T-cell (primary cell): ENCODE data around the gene KCNJ3. TPM values are rescaled to one million over a fixed set of nuclear protein-coding genes. Genes with fewer than 3 reads are reported as not detected.

Source experiments
- ATAC-seq, 4 experiments: fragments of 200-7000 bp in 3 of 4; fragments of 150-1000 bp in 1 of 4; cut with Tn5 transposase; replicated peaks in 1 of 4; 1 replicate in 3 of 4; 2 replicates in 1 of 4; pipeline ENCODE4 v1.10.0; 2021; ENCODE audit warnings: moderate library complexity in 3 of 4, mild to moderate bottlenecking in 2 of 4, moderate number of reproducible peaks in 1 of 4
- CTCF ChIA-PET, 2 donors: fragments of 300-600 bp; sonication (Branson Sonifier 250); formaldehyde crosslinking; loops; one replicate each; lab custom pipeline; 2022; ENCODE audit warnings: antibody characterized with exemption in 2 of 2; lab: Charles Lee
- POLR2A ChIA-PET, 2 donors: fragments of 300-600 bp; sonication (Branson Sonifier 250); formaldehyde crosslinking; loops; one replicate each; lab custom pipeline; 2022; ENCODE audit warnings: antibody characterized with exemption in 2 of 2; lab: Charles Lee
- DNase-seq, 35 experiments: peaks; one replicate each; pipeline versions ENCODE4 v3.0.0 to v3.0.0-alpha.2; 2013 to 2023
- H3K27ac ChIP-seq: one replicate; pipeline ENCODE4 v1.5.1; 2013; ENCODE audit warnings: low read length
- H3K27me3 ChIP-seq, 2 experiments: replicated peaks in 1 of 2; 1 replicate in 1 of 2; 2 replicates in 1 of 2; pipeline versions ENCODE4 v1.6.1 to v1.7.0; 2013; ENCODE audit warnings: low read length in 1 of 2, mixed read lengths in 1 of 2; ENCODE audit not compliant: control insufficient read depth in 2 of 2, insufficient read depth in 2 of 2; ENCODE audit errors: extremely low read depth in 1 of 2
- H3K36me3 ChIP-seq, 2 donors: 1 replicate in 1 of 2; 2 replicates in 1 of 2; pipeline versions ENCODE4 v1.6.1 to v1.7.0; 2013; ENCODE audit warnings: low read length in 1 of 2; ENCODE audit not compliant: control insufficient read depth in 2 of 2, insufficient read depth in 1 of 2; ENCODE audit errors: extremely low read depth in 1 of 2
- H3K4me1 ChIP-seq, 2 experiments: 1 replicate in 1 of 2; 2 replicates in 1 of 2; pipeline versions ENCODE4 v1.6.1 to v1.7.0; 2013; ENCODE audit warnings: low read length in 2 of 2, mixed read lengths in 1 of 2; ENCODE audit not compliant: insufficient read depth in 2 of 2, control insufficient read depth in 1 of 2; ENCODE audit errors: extremely low read depth in 1 of 2
- H3K4me3 ChIP-seq, 2 donors: 1 replicate in 1 of 2; 2 replicates in 1 of 2; pipeline versions ENCODE4 v1.5.1 to v1.7.0; 2013; ENCODE audit warnings: mild to moderate bottlenecking in 2 of 2, low read length in 1 of 2, moderate library complexity in 1 of 2; ENCODE audit not compliant: control insufficient read depth in 1 of 2; ENCODE audit errors: extremely low read depth in 1 of 2
- H3K9me3 ChIP-seq: 2 replicates; pipeline ENCODE4 v1.7.0; 2013
- H3K27ac Mint-ChIP-seq, 2 donors: one replicate each; pipeline ENCODE4 v1.8.0; 2020 to 2021; ENCODE audit warnings: mild to moderate bottlenecking in 2 of 2, mixed read lengths in 2 of 2
- H3K27me3 Mint-ChIP-seq, 2 donors: one replicate each; pipeline ENCODE4 v1.8.0; 2021 to 2022; ENCODE audit warnings: mixed read lengths in 2 of 2
- H3K36me3 Mint-ChIP-seq: one replicate; pipeline ENCODE4 v1.8.0; 2021; ENCODE audit warnings: mixed read lengths
- H3K4me1 Mint-ChIP-seq, 3 donors: one replicate each; pipeline ENCODE4 v1.8.0; 2020 to 2022; ENCODE audit warnings: mixed read lengths in 3 of 3, mild to moderate bottlenecking in 1 of 3
- H3K4me3 Mint-ChIP-seq, 3 donors: one replicate each; pipeline ENCODE4 v1.8.0; 2020 to 2022; ENCODE audit warnings: mild to moderate bottlenecking in 3 of 3, mixed read lengths in 3 of 3, moderate library complexity in 3 of 3
- H3K9me3 Mint-ChIP-seq, 3 donors: one replicate each; pipeline ENCODE4 v1.8.0; 2020 to 2022; ENCODE audit warnings: mixed read lengths in 3 of 3
- WGBS: methylation state at CpG from one replicate; pipeline ENCODE4 v1.1.5; 2013; ENCODE audit warnings: missing lambda C conversion rate; ENCODE audit not compliant: insufficient coverage; 5-methylcytosine and 5-hydroxymethylcytosine counted together
- total RNA-seq, 35 experiments: library from RNA in 6 of 35; stranded (reverse) in 6 of 35; fragments of 120-200 nt in 1 of 35; gene quantifications; one replicate each; pipeline versions ENCODE4 v1.2.1 to v1.2.4 and lab custom pipeline; 2013 to 2026

Gene KCNJ3
- total RNA-seq, 5 donors from 2014 or later (not counting 1 experiment from before 2014, with no cell fraction given) = not detected

DNA sequence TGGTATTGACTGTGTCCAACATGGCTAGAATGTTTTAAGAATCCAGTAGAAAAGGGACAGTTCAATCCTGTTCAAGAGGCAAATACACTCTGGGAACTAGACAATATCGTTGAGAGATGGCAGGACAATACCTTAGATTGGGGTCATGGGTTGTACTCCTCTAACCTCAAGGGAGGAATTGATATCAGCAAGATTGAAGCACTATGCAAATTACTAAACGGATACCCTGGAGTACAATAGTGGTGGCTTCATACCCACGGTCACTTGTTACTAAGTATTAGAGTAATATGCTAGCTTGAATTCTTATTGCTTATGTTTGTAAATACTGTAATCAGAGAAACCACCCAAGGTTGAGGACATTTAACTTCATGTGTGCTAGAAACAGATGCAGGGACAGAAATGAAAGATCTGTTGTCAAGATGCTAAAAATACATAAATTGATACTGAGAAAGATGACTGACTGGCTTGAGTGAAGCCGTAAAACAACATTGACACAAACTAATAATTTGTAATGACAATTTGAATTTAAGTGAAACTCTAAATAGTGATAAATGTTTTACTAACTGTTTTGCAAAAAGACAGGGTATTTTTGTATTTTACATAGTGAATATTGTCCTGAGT lies 73.3 kb downstream of the KCNJ3 start:
- no CpG with 5 or more reads among the region's 4 CpGs for WGBS
- Mint-ChIP-seq H3K27ac (no peak overlapping the region), H3K36me3 (no peaks in the 10 kb centered on the region), H3K4me1 (no peaks in the 10 kb centered on the region), H3K27me3 (no peaks in the 10 kb centered on the region), H3K4me3 (no peak overlapping the region), H3K9me3 (peaks cover 6 to 9% (median 8%) of the 10 kb centered on the region in 3 donors)
- no peaks in the 10 kb centered on the region for H3K9me3 ChIP-seq
- no peak for ATAC-seq
- no peaks in the 10 kb centered on the region for H3K36me3 ChIP-seq
- no peaks in the 10 kb centered on the region for H3K27me3 ChIP-seq
- ChIA-PET POLR2A (no interaction called here), CTCF (interaction anchor here in 1 of 2 donors (0.7 kb wide), 1 partner anchor 585 kb away, joined by 3 read pairs; no protein-coding TSS in a partner anchor)
- H3K27ac ChIP-seq = no peak overlapping the region
- no peak for DNase-seq
- H3K4me3 ChIP-seq = no peak overlapping the region
- no peaks in the 10 kb centered on the region for H3K4me1 ChIP-seq

DNA sequence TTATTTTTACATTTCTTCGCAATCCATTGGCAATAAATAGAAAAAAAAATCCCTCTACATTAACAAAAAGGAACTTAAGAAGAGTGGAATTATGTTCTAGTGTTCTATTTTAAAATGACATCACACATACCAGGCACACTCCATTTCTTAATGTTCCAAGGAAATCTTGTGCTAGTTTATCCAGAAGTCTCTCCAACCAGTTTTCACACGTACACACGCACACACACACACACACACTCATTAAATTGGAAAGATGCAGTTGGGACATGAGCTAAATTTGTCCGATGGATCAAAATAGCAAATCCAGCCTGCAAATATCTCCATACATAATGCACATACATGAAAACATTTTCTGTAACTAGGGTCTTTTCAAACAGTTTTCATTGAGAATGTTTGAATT lies 78.3 kb downstream of the KCNJ3 start:
- H3K4me3 Mint-ChIP-seq = no peak overlapping the region
- H3K4me1 Mint-ChIP-seq = no peaks in the 10 kb centered on the region
- H3K27me3 ChIP-seq = no peaks in the 10 kb centered on the region
- CTCF ChIA-PET = interaction anchor here in 1 of 2 donors (0.6 kb wide), 1 partner anchor 1007 kb away, joined by 3 read pairs; no protein-coding TSS in a partner anchor
- ATAC-seq (no peak), DNase-seq (no peak)
- H3K36me3 ChIP-seq = no peaks in the 10 kb centered on the region
- peaks cover 0 to 11% (median 4%) of the 10 kb centered on the region in 3 donors for H3K9me3 Mint-ChIP-seq
- H3K4me1 ChIP-seq = no peaks in the 10 kb centered on the region
- H3K27ac ChIP-seq = no peak overlapping the region
- no CpG with 5 or more reads among the region's 4 CpGs for WGBS
- POLR2A ChIA-PET = no interaction called here
- no peaks in the 10 kb centered on the region for H3K36me3 Mint-ChIP-seq
- H3K27ac Mint-ChIP-seq = no peak overlapping the region
- H3K9me3 ChIP-seq = no peaks in the 10 kb centered on the region
- H3K4me3 ChIP-seq = no peak overlapping the region
- H3K27me3 Mint-ChIP-seq = no peaks in the 10 kb centered on the region

DNA sequence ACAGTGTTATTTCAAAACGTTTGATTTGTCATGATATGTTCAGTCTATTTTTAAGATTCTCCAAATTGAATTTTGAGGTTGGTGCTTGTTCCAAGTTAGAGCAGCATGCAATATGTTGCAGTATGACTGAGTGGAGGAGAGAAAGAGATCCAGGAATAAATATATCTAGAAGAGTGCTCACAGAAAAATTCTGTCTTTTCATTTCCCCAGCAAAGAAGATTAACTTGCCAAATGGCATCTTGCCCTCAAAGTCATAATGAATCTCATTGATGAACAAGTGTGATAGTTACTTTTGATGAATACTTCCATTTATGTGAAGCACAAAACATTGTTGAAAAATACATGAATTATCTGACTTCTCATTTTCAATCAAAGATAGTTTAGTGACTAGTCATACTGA lies 95.9 kb downstream of the KCNJ3 start:
- Histone ChIP-seq H3K36me3 (no peaks in the 10 kb centered on the region), H3K27me3 (no peaks in the 10 kb centered on the region), H3K4me3 (no peak overlapping the region), H3K4me1 (no peaks in the 10 kb centered on the region), H3K27ac (no peak overlapping the region), H3K9me3 (no peaks in the 10 kb centered on the region)
- Mint-ChIP-seq H3K4me1 (no peaks in the 10 kb centered on the region), H3K4me3 (no peak overlapping the region), H3K27me3 (no peaks in the 10 kb centered on the region), H3K36me3 (no peaks in the 10 kb centered on the region), H3K9me3 (peaks cover 0 to 4% (median 0%) of the 10 kb centered on the region in 3 donors), H3K27ac (no peak overlapping the region)
- WGBS = no CpG with 5 or more reads among the region's 1 CpG
- CTCF ChIA-PET = no interaction called here
- POLR2A ChIA-PET = no interaction called here
- no peak for DNase-seq
- no peak for ATAC-seq

DNA sequence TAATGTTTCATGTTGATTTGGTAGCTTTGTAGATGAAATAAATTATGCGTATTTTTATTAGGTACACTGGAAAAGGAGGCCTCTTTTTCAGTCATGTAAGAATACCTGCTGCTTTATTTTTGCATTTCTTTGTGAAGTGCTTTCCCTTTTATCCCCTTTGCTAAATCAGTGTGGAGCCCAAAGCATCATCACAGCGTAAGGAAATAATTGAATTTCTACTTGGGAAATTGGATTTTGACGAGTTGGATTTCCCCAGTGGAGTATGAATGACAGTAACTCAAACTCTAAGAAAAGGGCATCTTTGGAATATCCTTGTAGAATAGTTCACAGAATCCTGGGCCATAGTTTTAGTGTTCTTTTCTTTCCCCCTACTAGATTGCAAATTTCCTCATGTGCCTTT lies 97.2 kb downstream of the KCNJ3 start:
- Mint-ChIP-seq H3K27me3 (no peaks in the 10 kb centered on the region), H3K9me3 (peaks cover 0 to 4% (median 3%) of the 10 kb centered on the region in 3 donors), H3K27ac (no peak overlapping the region), H3K36me3 (no peaks in the 10 kb centered on the region), H3K4me3 (no peak overlapping the region), H3K4me1 (no peaks in the 10 kb centered on the region)
- ChIA-PET CTCF (no interaction called here), POLR2A (no interaction called here)
- 40% methylated on average over 1 of the region's 3 CpGs for WGBS
- Histone ChIP-seq H3K4me1 (no peaks in the 10 kb centered on the region), H3K36me3 (no peaks in the 10 kb centered on the region), H3K9me3 (no peaks in the 10 kb centered on the region), H3K4me3 (no peak overlapping the region), H3K27me3 (no peaks in the 10 kb centered on the region), H3K27ac (no peak overlapping the region)
- DNase-seq (no peak), ATAC-seq (no peak)

DNA sequence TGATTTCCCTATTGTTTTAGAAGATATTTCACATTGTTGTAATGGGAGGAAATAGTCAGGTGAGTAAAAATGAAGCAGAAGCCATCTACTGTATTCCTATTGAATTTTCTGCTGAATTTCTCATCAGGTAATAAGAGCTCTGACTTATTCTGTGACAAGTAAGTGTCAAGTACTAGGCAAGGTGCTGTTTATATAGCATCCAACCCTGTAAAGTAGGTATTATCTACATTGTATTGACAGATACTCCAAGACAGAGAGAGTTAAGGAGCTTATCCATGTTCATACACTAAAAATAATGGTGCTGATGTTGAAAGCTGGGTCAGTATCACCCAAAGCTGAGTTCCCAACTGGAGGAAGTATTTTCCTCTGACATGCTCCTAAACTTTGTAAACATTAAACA lies 106.0 kb downstream of the KCNJ3 start:
- no peak overlapping the region for H3K27ac ChIP-seq
- H3K9me3 ChIP-seq = no peaks in the 10 kb centered on the region
- no peaks in the 10 kb centered on the region for H3K36me3 ChIP-seq
- Mint-ChIP-seq H3K4me3 (no peak overlapping the region), H3K36me3 (no peaks in the 10 kb centered on the region), H3K4me1 (no peaks in the 10 kb centered on the region), H3K9me3 (peaks cover 0 to 4% (median 3%) of the 10 kb centered on the region in 3 donors), H3K27me3 (no peaks in the 10 kb centered on the region), H3K27ac (no peak overlapping the region)
- CTCF ChIA-PET = no interaction called here
- no peak overlapping the region for H3K4me3 ChIP-seq
- H3K4me1 ChIP-seq = no peaks in the 10 kb centered on the region
- DNase-seq (no peak), ATAC-seq (no peak)
- H3K27me3 ChIP-seq = no peaks in the 10 kb centered on the region
- POLR2A ChIA-PET = no interaction called here

DNA sequence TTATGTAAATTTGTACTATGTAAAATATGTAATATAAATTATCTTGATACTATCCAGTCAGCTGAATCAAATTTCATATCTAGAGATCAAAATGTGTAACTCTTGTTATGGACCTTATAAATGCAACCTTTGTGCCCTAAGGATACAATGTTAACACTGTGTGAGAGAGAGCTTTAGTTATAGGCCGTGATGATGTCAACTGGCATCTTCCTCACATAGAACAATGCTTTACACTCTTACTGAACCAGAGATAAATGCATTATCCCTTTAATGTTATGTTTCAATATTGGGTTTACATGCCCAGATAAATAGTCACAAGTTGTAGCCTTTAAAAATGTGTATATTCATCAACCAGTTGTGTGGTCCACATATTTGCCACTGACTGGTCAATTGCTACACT lies 115.1 kb downstream of the KCNJ3 start:
- Mint-ChIP-seq H3K9me3 (peaks cover 0 to 5% (median 0%) of the 10 kb centered on the region in 3 donors), H3K27me3 (no peaks in the 10 kb centered on the region), H3K27ac (no peak overlapping the region), H3K4me1 (no peaks in the 10 kb centered on the region), H3K36me3 (no peaks in the 10 kb centered on the region), H3K4me3 (no peak overlapping the region)
- WGBS = no CpG with 5 or more reads among the region's 1 CpG
- DNase-seq = no peak
- Histone ChIP-seq H3K27me3 (no peaks in the 10 kb centered on the region), H3K9me3 (no peaks in the 10 kb centered on the region), H3K27ac (no peak overlapping the region), H3K4me1 (no peaks in the 10 kb centered on the region), H3K4me3 (no peak overlapping the region), H3K36me3 (no peaks in the 10 kb centered on the region)
- CTCF ChIA-PET = no interaction called here
- ATAC-seq = no peak
- POLR2A ChIA-PET = no interaction called here

DNA sequence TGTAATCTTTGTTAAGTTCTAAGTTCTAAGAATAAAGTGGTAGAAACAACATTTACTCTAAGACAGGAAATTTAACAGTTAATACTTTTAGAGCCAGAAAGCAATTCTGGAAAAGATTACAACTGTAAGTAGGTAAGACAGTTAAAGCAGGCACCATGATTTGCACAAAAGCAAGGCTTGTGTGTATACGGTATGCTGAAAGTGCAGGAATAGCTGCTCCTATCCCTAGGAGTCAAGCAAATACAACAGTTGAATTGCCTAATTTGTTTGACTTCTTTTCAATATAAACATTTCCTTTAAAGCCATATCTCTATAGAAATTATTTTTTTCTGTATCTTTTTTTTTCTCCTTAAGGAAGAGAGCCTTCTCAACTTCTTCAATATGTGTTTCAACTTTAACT lies 116.4 kb downstream of the KCNJ3 start:
- H3K4me1 ChIP-seq = no peaks in the 10 kb centered on the region
- H3K4me3 ChIP-seq = no peak overlapping the region
- WGBS = no CpG with 5 or more reads among the region's 1 CpG
- ChIA-PET CTCF (no interaction called here), POLR2A (no interaction called here)
- H3K9me3 ChIP-seq = no peaks in the 10 kb centered on the region
- H3K4me3 Mint-ChIP-seq = no peak overlapping the region
- H3K4me1 Mint-ChIP-seq = no peaks in the 10 kb centered on the region
- DNase-seq (no peak), ATAC-seq (no peak)
- H3K27me3 Mint-ChIP-seq = no peaks in the 10 kb centered on the region
- H3K36me3 Mint-ChIP-seq = no peaks in the 10 kb centered on the region
- H3K27me3 ChIP-seq = no peaks in the 10 kb centered on the region
- H3K27ac ChIP-seq = no peak overlapping the region
- peaks cover 0 to 5% (median 0%) of the 10 kb centered on the region in 3 donors for H3K9me3 Mint-ChIP-seq
- no peak overlapping the region for H3K27ac Mint-ChIP-seq
- no peaks in the 10 kb centered on the region for H3K36me3 ChIP-seq
